Stimulated activated CD4-positive, alpha-beta T cell treated with anti-CD3 and anti-CD28 coated beads, Interleukin-1b, Interleukin-23, amount 100 ng/mL, for 24 hours (primary cell): ENCODE measurements around the gene ARL4D.
"Not testable (repeated sequence)": the region's sequence is repeated elsewhere in the genome, so short reads cannot be mapped to it uniquely, and the experiment has no call there.

ENCODE experiments used
- DNase-seq, 4 experiments: peaks; one replicate each; pipeline ENCODE4 v3.0.0-alpha.2; 2020; ENCODE audit warnings: low read depth in 4 of 4, low spot score in 1 of 4

Gene ARL4D

DNA sequence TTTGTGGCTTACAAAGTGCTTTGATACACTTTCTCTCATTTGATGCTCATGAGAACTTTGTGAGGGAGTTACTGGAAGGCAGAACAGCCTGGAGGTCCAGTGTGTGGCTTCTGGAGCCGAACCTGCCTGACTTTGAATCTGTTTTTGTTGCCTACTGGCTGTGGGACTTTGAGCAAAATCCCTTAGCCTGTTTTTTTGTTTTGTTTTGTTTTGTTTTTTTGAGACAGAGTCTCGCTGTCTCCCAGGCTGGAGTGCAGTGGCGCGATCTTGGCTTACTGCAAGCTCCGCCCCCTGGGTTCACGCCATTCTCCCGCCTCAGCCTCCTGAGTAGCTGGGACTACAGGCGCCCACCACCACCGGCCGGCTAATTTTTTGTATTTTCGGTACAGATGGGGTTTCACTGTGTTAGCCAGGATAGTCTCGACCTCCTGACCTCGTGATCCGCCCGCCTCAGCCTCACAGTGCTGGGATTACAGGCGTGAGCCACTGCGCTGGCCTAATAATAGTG lies 20.6 kb downstream of the ARL4D start:
- DNase-seq: not testable (repeated sequence)

DNA sequence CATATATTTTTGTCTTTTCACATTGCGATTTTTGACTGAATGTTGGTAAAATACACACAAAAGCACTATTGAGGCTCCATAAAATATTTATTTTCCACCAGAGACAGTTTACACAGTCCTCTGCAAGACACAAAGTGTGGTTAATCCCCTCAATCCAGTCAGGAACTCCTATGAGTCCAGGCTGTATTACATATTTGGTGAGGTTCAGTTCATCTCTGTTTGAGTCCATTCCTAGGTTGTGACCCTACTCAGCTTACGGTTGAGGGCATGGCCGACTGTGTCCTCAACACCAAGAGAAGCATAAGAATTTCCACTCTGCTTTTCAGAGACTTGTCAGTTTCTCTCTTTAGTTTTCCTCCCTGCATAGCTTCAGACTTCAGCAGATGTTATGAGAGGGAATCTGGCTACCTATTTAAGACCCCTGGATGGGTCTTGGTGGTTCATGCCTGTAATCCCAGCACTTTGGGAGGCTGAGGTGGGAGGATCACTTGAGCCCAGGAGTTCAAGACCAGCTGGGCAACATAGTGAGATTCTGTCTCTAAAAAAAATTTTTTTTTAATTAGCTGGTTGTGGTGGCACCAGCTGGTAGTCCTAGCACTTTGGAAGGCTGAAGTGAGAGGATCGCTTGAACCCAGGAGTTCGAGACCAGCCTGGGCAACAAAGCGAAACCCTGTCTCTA lies 25.1 kb downstream of the ARL4D start:
- DNase-seq: no peak

DNA sequence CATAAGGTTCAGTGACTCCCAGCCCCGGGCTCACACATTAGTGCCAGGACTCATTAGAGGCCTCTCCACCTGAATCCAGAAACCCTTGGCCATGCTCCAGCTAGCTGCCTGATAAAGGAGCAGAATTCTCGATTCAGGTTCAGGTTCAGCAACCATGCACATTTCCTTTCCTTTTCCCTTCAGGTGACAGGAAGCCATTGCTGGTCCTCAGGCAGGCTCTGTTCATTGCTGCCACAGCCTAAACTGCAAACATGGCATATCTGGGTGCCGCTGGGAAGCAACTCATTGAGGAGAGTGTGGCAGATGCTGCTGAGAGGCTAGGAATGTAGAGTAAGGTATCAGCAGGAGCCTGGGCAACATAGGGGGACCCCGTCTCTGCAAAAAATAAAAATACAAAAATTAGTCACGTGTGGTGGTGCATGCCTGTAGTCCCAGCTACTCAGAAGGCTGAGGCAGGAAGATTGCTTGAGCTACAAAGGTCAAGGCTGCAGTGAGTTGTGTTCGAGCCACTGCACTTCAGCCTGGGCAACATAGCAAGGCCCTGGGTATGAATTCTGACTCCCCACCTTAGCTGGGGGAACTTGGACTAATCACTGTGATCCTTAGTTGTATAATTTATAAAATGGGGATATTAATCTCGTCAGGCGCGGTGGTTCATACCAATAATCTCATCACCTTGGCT lies 28.7 kb downstream of the ARL4D start:
- DNase-seq: no peak

DNA sequence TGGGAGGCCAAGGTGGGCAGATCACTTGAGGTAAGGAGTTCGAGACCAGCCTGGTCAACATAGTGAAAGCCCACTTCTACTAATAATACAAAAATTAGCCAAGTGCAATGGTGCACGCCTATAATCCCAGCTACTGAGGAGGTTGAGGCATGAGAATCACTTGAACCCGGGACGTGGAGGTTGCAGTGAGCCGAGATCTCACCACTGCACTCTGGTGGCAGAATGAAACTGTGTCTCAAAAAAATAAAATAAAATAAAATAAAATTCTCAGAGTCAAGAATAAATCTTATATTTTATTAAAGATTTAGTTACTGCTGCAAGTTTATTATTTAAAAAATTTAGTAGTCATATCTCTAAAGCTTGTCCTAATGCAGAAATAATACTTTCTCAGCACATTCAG lies 29.7 kb downstream of the ARL4D start:
- DNase-seq: no peak

DNA sequence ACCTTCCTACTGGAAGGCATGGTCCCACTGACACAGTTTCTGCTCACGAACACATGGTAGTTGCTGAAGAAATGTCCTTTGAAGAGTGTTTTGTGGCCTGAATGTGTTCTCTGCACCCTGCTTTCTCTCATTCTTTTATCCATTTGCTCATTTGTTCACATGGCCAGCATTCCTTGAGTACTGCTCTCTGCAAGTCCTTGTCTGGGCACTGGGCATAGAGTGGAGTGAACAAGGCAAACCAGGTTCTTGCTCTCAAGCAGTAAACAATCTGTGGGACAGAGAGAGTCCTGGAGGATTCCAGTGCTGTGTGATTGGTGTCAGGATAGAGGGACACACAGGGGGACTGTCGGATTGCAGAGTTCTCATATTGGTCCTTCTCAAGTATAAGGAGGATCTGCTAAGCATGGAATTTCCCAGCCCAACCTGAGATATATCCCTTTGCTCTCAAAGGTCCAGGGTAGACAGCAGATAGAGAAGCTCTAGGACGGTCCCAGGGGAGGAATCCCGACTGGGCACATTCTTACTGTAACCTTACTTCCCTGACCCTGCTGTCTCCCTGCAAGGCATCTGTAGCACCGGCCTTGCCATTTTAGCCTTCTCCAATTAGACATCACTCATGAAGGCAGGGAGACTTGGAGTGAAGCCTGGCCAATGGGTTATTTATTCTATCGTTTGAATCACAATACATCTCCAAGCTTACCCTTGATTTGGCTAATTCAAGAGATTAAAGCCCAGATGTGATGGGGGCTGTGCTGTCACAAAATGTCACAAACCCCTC lies 32.3 kb downstream of the ARL4D start:
- no peak for DNase-seq

DNA sequence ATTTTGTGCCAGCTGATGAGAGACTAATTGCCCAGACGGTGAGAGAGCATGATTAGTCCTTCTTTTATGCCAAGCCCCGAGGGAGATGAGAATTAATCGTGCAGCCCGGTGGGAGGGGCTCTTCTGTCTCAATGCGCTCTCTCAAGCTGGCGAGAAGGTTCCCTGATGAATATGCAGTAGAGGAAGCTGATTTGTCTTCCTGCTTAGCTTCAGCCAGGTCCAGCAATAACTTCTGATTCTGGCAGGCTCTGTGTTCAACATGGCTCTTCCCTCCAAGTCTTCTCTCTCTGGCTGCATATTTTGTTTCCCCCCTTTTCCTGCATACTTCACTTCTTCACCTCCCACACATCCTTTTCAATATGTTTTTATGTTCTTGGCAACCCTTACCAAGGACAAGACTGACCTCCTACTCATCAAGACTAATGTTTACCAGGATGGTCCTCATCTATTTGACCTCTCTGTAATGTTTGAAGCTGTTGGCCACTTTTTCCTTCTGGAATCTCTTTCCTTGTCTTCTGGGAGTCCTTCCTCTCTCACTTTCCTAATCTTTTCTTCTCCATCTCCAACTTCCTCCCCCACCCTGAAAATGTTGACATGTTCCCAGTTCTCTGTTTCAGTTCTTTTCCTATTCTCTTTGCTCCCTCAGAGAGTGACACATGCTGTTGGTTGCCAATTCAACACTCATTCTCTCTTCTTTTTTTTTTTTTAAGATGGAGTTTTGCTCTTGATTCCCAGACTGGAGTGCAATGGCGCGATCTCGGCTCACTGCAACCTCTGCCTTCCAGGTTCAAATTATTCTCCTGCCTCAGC lies 33.1 kb downstream of the ARL4D start:
- no peak for DNase-seq

DNA sequence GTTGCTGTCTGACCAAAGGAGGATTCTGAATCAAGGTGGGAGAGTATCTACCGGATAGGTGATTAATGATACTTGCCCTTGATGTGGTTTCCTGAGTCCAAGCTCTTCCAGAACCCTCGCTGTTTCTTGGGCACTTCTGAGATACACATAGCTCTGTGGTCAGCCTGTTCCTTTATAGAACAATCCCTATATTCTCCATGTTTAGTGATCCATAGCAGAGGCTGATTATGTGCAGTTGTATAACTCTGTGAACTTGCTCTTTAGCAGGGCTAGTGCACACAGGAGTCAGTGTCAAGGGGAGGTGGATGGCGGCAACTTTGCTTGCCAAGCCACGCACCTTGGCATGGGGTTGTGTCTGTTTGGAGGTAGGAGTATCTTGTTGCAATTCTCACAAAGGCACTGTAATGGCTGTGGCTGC lies 36.1 kb downstream of the ARL4D start:
- DNase-seq: no peak

DNA sequence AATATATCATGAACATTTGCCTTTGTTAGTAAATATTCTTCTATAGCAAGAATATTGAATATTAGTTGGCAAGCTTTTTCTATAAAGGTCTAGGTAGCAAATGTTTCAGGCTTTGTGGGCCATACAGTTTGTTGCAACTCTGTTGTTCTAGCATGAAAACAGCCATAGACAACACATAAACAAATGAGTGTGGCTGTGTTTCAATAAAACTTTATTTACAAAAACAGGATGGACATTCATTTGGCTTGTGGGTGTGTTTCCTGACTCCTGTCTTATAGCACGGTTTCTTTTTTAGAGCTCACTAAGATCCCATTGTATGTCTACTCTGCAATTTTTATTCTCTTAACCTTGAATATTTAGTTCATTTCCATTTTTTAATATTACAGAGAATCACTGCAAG lies 39.0 kb downstream of the ARL4D start:
- DNase-seq: no peak

DNA sequence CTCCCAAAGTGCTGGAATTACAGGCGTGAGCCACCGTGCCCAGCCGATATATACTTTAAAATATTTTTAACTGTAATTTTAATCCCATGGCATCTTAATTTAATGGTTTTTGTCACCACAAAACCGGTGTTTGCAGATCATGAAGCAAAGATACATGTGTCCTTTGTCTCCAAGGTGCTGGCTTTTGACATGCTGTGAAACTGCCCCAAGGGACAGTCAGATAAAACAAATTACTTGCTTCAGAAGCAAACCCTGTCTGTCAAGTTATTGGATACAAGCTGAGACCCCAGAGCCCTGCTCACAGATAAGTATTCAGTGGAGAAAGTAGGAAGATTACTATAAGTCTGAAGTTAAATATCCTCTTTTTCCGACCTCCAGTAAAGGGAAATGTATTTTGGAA lies 39.8 kb downstream of the ARL4D start:
- DNase-seq: no peak

DNA sequence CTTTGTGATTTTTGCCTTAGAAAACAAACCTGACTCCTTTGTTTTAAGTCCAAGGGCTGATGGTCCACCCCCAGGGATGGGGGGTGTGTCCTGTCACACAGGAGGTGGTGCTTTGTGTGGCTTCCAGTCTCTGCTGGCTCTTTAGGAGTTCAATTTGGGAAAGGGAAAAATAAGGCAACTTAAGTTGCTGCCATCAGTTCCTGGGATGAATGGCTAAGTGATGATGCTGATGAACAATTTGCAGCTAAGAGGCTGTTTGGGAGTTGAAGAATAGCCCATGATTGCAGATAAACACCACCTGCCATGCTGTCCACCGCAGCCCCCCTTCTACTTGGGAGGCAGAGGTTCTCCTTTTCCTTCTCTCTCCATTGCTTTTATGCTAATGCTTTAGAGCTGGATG lies 40.2 kb downstream of the ARL4D start:
- no peak for DNase-seq

DNA sequence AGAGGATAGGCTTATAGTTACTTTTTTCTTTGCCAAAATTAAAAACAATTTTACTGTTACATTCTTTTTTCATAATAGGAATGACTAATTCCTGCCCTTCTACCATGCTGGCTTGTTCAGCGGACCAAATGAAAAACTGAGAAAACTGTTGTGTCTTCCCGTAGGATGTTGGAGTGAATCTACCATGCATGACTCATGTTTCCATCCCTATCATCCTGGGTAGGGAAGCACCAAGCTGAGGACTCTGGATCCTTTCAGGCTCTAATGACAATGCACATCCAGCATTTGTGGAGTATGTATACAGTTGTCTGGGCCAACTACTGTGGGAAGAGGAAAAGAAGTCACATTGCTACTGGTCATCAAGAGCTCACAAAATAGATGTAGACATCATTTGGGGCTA lies 43.9 kb downstream of the ARL4D start:
- no peak for DNase-seq

DNA sequence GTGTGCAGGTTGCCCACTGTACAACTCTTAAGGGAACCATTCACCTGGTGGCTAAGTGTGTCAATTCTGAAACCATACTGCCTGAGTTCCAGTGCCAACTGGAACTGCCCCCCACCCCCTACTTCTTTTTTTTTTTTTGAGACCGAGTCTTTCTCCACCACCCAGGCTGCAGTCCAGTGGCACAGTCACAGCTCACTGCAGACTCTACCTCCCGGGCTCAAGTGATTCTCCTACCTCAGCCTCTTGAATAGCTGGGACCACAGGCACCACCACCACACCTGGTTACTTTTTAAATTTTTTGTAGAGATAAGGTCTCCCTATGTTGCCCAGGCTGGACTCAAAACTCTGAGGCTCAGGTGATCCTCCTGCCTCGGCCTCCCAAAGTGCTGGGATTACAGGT lies 44.6 kb downstream of the ARL4D start:
- no peak for DNase-seq

DNA sequence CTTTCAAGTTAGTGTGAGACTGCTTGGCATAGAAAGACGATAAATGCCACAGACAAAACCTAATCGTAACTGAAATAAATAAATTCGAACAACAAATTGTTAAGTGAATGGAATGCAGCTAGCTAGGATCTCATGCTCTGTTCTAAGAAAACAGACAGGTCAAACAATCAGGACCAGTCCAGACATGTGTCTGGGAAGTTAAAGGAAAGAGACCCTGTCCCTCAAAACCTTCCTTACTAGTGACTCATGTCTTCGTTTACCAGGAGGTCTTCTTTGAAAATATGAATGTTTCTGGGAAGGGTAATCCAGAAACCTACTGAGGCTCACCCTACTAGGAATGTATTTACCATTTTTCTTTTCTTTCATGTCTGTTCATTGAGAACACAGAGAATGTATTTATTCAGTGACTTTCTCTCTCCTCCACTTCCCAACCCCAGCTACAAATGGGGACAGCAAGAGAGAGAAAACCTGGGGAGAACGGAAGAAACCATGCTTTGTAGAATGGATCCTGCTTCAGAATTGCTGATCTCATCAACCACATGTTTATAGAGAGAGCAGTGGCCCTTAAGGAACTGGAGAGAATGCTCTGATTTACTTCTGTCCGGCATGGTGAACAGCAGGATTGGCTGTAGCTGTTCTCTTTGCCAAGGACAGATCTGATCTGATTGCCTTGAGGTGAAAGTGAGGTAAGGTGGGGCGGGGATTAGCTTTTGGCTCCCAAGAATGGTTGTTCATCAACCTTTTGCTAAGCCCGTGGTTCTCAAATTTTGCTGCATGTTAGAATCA lies 45.6 kb downstream of the ARL4D start:
- DNase-seq: no peak

DNA sequence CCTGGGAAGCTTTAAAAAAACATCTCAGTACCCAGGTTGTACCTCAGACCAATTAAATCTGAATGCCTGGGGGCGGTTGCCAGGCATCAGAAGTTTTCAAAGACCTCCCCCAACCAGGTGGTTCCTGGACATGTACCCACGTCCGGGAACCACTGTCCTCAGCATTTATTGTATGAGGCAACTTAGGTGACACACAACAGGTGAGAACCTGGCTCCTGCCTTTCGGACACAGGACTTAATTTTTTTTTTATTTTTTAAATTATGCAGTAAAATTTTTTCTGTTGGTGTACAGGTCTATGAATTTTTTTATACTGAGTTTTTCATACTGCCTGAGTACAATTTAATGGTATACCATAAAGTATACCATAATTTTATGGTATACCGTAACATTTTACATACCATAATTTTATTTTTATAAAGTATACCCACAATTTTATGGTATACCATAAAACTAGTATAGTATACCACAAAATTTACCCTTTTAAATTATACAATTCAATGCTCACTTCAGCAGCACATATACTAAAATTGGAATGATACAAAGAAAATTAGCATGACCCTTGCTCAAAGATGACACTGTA lies 46.3 kb downstream of the ARL4D start:
- DNase-seq: no peak

DNA sequence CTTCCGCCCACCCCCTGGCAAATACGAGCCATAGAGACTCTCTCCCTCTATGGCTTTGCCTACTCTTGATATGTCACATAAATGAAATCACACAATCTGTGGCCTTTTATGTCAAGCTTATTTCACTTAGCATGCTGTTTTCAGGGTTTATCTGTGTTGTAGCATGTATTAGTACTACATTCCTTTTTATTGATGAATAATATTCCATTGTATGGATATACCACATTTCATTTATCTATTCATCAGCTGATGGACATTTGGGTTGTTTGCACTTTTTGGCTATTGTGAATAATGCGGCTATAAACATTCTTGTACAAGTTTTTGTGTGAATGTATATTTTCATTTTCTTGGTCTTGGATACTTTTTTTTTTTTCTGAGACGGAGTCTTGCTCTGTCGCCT lies 48.0 kb downstream of the ARL4D start:
- no peak for DNase-seq

DNA sequence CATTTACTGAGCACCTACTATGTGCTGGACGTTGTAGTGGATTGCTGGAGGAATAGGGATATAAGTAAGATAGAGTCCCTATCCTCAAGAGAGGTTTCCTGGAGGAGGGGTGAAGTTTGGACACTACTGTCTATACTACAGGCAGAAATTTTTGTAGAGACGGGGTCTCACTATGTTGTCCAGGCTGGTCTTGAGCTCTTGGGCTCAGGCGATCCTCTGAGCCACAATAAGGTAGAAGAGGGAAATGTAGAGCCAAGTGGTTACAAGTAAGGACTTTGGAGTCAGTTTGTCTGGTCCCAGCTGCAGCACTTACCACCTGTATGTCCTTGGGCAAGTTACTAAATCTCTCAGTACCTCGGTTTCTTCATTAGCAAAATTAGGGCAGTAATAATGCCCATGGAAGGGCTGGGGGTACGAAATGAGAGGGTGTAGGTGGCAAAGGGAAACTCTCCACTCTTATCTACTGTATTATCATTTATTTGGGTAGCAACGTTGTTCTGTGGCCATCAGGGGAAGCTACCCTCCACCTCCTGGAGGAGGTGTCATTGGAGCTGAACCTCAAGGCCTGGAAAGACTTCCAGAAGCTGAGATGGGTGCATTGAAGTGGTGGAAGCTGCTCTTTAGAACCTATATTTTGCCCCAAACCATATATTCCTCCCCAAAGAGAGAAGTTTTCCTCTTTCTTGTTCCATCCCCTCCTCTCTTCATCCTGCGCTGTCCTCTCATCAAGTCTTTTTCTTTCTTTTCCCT lies 50.1 kb downstream of the ARL4D start:
- no peak for DNase-seq

DNA sequence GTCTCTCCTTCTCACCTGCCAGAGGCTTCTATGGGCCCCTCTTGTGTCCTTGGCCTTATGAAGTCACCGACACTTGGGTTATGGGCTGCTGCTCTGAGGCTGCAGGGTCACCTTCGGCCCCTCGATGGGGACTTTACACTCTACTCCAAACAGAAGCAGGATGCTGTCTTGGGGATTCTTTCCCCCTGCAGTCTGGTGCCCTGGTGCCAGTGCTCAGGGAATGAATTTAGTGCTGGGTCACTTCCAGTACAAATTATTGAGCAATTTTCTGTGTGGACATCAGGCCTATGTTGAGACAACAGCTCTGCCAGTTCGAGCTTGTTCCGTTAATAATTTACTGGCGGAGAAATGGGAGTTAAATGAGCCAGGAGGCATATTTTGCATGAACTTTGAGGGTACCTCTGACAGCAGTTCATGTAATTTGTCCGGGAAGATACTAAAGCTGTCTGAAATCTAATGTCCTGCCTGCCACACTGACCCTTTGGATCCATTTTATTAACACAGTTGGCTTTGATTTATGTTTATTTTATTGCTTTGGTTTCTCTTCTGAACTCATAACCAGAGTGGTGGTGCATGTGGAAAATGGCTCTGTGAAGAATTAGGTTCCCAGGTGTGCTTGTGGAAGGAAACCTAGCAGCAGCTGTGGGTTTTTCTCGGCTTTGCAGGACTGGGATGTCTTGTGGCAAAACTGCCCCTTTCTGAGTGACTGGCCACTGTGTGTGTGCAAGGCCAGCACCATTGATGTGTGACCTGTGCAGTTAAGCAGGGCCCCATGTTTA lies 50.9 kb downstream of the ARL4D start:
- DNase-seq: no peak
